VCaP (cell line): ENCODE data around the gene MCF2L.

Experiments used
- H3K27ac ChIP-seq: fragments of 450-650 bp; 2 replicates; pipeline ENCODE4 v1.5.1; 2017
- TF ChIP-seq, protein P1 (sequence below): fragments of 450-650 bp; conservative IDR thresholded peaks from 2 replicates; pipeline ENCODE4 v1.5.1; 2017; ENCODE audit warnings: mild to moderate bottlenecking, moderate library complexity

MCF2L gene, protein sequence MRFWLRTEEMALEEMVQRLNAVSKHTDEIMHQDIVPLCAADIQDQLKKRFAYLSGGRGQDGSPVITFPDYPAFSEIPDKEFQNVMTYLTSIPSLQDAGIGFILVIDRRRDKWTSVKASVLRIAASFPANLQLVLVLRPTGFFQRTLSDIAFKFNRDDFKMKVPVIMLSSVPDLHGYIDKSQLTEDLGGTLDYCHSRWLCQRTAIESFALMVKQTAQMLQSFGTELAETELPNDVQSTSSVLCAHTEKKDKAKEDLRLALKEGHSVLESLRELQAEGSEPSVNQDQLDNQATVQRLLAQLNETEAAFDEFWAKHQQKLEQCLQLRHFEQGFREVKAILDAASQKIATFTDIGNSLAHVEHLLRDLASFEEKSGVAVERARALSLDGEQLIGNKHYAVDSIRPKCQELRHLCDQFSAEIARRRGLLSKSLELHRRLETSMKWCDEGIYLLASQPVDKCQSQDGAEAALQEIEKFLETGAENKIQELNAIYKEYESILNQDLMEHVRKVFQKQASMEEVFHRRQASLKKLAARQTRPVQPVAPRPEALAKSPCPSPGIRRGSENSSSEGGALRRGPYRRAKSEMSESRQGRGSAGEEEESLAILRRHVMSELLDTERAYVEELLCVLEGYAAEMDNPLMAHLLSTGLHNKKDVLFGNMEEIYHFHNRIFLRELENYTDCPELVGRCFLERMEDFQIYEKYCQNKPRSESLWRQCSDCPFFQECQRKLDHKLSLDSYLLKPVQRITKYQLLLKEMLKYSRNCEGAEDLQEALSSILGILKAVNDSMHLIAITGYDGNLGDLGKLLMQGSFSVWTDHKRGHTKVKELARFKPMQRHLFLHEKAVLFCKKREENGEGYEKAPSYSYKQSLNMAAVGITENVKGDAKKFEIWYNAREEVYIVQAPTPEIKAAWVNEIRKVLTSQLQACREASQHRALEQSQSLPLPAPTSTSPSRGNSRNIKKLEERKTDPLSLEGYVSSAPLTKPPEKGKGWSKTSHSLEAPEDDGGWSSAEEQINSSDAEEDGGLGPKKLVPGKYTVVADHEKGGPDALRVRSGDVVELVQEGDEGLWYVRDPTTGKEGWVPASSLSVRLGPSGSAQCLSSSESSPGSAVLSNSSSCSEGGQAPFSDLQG

DNA sequence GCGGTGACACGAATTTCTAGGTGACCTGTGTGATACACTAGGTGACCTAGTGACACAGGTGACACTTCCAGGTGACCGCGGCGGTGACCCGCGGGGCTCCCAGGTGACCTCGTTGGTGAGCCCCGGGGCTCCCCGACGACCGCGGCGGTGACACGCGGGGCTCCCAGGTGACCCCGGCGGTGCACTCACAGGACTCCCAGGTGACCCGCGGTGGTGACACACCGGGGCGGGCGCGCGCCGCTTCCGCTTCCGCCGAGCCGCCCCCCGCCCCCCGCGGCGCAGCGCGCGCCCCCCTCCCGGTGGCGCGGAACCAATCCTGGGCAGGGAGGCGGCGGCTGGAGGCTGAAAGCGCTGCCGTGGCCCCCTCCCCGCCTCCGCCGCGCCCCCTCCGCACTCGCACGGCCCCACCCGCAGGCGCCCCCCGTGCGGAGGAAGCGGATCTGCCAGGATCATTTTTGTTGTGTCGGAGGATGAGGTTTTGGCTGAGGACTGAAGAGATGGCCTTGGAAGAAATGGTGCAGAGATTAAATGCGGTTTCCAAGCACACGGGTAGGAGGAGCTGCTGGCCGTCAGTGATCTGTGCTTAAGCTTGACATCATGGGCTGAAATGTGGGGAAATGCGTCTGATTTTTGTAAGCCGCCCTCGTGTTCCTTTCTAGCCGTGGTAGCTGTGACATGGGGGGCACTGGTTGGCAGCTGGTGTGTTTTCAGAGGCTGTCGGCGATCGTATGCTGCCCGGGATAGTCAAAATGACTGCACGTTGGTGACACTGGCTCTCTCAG, at the start of gene MCF2L:
Gene MCF2L (plus strand): TSS at position 305 of the 782 bp plus-strand sequence. CDS start 166 bp downstream, at position 471.
- peak within 1 kb of the TSS; percentile 79 for H3K27ac ChIP-seq

DNA sequence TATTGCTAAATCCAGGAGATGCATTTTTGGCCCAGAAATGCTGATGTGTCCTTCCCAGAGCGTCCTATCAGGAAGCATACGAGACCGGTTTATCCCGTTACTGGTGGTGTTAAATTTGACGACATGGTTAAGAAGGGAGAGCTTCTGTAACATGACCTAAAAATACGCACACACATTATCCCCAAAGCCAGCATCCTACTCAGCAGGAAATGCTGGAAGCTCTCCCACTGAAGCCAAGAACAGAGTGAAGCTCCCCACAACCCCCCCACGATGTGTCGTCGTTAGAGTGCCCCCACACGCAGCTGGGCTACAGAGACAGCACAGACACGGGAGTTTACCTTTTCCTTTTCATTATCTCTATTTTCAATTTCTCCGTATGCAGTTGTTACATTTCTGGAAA, 45.1 kb upstream of the MCF2L start:
- H3K27ac ChIP-seq, result no peak overlapping the region

More for the DNA sequence above, at the start of gene MCF2L:
- TF ChIP-seq, protein P1, sequence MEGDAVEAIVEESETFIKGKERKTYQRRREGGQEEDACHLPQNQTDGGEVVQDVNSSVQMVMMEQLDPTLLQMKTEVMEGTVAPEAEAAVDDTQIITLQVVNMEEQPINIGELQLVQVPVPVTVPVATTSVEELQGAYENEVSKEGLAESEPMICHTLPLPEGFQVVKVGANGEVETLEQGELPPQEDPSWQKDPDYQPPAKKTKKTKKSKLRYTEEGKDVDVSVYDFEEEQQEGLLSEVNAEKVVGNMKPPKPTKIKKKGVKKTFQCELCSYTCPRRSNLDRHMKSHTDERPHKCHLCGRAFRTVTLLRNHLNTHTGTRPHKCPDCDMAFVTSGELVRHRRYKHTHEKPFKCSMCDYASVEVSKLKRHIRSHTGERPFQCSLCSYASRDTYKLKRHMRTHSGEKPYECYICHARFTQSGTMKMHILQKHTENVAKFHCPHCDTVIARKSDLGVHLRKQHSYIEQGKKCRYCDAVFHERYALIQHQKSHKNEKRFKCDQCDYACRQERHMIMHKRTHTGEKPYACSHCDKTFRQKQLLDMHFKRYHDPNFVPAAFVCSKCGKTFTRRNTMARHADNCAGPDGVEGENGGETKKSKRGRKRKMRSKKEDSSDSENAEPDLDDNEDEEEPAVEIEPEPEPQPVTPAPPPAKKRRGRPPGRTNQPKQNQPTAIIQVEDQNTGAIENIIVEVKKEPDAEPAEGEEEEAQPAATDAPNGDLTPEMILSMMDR, result no peak

DNA sequence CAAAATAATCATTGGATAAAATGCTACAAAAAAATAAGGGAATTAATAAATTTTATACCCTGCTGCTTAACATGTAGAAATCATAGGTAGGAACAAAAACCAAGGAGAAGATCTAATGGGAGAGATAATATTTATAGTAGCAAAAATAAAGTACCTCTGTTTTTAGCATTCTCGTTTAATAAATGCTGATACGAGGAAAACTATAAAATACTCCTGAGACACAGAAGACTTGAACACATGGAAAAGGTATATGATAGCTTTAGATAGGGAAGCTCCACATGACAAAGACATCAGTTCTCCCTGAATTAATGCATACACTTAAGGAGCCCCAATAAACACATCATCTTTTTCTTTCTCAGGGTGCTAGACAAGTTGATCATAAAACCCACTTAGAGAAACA, 44.6 kb upstream of the MCF2L start:
- H3K27ac ChIP-seq, result no peak overlapping the region
- TF ChIP-seq, protein P1, result no peak

More for the DNA sequence above, 45.1 kb upstream of the MCF2L start:
- TF ChIP-seq, protein P1, result no peak

DNA sequence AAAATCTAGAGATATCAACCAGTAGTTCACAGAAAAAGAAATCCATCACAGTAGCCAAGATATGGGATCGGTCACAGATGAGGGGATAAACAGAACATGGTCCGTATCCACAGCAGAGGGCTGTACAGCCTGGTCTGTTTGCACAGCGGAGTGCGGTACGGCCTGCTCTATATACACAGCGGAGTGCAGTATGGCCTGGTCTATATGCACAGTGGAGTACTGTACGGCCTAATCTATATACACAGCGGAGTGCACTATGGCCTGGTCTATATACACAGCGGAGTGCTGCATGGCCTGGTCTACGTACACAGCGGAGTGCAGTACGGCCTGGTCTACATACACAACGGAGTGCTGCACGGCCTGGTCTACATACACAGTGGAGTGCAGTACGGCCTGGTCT, 43.0 kb upstream of the MCF2L start:
- TF ChIP-seq, protein P1, result no peak
- H3K27ac ChIP-seq, result no peak overlapping the region

DNA sequence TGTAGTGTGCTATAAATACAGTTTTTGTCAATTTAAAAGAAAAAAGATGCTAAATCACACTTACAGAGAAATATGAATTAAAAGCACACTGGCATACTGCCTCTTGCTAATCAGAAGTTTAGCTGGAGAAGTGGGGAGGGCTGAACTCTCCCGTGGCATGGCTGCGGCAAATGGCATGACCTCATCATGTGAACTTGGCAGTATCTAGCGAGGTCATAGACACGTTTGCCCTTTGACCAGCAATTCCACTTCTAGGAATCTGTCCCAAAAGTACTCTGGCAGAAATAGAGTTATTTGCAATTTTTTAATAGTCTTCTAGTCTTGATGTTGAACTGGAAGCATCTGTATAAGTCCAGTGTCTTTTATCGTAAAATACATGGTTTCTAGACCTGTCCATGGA, 42.0 kb upstream of the MCF2L start:
- no peak overlapping the region for H3K27ac ChIP-seq
- TF ChIP-seq, protein P1, result no peak

DNA sequence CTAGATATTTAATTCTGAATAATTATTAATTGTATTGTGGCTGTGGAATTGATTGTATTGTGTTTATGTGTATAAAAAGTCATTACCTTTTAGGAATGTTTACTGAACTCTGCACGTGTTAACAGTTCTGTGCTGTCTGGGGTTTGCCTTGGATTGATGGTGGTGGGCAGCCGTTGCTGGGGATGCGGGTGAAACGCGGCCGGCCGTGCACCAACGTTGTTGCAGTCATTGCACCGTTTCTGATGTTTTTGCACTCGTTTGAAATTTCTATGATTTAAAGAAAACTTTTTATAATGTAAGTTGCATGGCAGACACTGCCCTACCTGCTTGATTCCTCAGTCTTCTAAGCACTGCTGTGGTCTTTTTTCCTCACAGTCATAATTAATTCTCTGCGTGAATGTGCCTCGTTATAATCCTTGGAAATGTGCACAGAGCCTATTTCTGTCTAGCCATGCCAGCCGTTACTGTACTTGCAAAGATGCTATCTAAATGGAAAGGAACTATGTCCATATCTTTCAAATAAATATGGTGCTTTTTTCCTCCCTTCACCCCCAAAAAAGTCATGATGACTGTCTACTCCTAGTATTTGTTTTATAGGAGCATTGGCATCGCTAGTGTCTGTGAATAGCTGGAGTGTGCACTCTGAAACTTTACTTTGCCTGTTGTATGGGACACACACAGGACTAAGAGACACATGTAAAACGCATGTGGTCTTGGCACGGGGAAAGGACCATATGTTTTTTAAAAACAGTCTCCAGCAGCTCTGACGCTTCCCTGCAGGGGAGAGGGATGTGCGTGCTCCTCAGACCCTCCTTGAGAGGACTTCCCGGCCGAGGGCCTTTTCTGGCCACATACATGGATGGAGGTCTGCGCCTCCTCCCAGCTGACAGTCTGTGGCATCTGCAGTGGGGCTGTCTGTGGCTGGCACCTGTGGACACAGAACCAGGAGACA, 40.7 kb upstream of the MCF2L start:
- TF ChIP-seq, protein P1, result no peak
- H3K27ac ChIP-seq, result peak overlapping the region; percentile 55
